ENCODE measurements around the gene SPIRE2.

GRCh38 chr16:89904606-89905510 lies 76.6 kb downstream of the SPIRE2 start:
- TF ChIP-seq CTCF (IDR thresholded peaks at IDR 0.05; ENCODE audit: poor library complexity, severe bottlenecking) (no peak), EZH2 (IDR thresholded peaks at IDR 0.05; ENCODE audit: borderline replicate concordance, insufficient read depth, low read length, poor library complexity, severe bottlenecking) (no peak), TAF1 (IDR thresholded peaks at IDR 0.05; ENCODE audit: low read depth) (no peak), EP300 (conservative IDR thresholded peaks at IDR 0.05; ENCODE audit: poor library complexity, severe bottlenecking) (no peak), RAD21 (conservative IDR thresholded peaks at IDR 0.05) (no peak), POLR2AphosphoS5 (IDR thresholded peaks at IDR 0.05) (no peak), SMC3 (conservative IDR thresholded peaks at IDR 0.05; ENCODE audit: poor library complexity) (no peak)
